HG03575 (cell line): ENCODE measurements around the gene DIRAS1.
"Not testable (repeated sequence)": the region's sequence is repeated elsewhere in the genome, so short reads cannot be mapped to it uniquely, and the experiment has no call there.

ENCODE experiments used
- ATAC-seq: cut with Tn5 transposase; IDR thresholded peaks from one replicate; pipeline ENCODE4 v1.9.1; 2021; ENCODE audit not compliant: unreplicated experiment, insufficient number of reproducible peaks, low FRiP score; ENCODE audit errors: extremely low read depth

The DIRAS1 gene

DNA sequence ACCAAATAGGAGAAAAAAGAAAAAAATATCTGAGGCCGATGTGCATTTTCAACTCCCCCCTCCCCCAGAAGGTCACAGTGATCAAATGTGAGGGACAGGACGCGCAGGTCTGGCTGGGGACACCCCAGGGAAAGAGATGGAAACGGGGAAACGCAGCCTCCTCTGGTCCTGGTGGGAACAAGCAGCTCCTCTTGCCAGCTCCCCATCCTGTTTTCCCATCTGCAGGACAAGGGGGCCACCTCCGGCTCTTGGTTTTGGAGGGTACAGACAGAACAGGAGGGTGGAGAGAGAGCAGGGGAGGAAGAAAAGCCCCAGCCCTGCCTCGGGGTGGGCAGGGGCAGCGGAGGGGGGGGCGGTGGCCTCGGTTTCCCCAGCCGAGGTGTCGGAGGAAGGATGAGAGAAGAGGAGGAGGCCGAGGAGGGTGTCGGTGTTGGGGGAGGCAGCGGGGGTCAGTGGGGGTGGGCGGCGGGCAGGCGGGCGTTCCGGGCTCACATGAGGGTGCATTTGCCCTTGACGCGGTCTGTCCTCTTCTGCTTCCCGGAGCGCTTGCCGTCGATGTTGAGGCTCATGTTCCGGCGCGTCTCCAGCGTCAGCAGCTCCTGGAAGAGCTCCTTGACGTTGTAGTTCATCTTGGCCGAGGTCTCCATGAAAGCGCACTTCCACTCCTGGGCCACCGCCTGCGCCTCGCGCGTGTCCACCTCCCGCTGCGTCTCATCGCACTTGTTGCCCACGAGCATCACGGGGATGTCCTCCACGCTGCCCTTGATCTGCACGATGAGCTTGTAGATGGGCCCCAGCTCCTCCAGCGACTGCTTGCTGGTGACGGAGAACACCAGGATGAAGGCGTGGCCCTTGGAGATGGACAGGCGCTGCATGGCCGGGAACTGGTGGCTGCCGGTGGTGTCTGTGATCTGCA lies 4.2 kb downstream of the DIRAS1 start:
- no peak for ATAC-seq

DNA sequence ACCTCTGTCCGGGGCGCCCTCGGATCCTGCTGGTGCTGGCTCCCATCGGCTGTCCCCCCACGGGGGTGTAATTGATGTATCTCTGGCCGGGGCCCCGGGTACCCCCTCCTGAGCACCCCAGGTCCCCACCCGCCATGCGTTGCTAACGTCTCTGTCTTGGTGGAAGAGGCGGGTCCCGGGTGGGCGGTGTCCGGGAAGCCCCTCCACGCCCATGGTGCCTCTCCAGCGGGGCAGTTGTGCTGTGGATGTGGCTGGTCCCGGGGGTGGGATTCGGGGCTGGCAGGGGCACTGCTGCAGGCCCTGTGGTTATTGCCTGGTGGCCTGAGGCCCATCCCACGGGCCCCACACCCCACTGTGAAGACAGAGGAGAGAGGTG lies 4.9 kb downstream of the DIRAS1 start:
- no peak for ATAC-seq

DNA sequence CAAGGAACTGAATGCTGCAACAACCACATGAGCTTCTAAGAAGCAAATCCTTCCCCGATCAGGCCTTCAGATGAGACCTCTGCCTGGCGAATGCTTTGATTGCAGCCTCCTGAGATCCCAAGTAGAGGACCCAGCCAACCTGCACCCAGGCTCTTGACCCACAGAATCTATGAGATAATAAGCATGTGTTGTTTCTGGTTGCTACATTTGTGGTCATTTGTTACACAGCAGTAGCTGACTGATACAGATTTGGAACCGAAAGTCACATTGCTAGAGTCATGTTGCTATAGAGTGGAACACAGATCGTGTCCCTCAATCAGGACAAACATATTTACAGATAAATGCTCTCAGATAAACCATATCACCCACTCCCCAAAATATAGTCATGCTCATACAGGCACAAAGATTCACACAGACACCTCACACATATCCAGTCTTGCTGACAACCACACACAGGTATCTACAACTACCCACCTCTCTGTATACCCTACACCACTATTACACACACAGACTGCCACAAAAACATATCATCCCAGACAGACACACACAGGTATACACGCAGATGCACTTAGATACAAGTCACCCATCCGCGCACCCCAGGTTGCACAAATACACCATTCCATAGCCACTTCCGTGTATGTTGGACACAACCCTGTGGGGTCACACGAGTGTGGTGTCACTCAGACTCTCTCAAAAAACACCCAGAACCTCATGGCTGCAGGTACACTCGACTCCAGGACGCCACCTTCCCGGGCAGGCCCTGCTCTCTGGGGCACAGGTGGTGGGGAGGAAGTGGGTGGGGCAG lies 5.5 kb downstream of the DIRAS1 start:
- ATAC-seq, result no peak

DNA sequence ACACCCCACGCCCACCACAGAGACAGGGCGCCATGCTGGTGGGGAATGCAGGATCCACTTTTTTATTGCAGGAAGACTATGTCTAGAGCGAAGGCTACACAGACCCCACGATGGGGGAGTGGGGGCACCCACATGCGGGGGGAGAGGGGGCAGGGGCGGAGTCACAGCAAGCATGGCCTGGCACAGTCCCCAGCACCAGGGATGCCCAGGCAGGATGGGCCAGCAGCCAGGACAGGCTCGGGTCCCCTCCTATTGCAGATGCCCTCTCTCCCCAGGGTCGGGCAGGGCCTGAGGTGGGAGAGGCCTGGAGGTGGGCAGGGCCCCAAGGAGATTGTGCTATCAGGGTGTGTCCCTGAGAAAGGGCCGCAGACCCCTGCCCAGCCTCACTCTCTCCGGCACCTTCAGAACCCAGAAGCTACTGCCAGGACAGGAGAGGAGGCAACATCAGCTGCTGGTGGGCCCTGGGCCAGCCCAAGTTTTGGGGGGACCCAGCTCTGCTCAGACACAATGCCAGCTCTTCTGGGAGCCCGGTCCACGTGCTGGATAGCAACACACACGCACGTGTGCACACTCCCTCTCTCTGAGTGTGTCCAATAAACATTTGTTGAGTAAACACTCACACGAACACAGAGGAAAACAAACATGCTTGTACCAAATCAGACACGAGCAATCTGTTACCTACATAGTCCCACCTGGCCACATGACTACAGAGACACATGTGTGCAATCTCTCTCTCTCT lies 6.5 kb downstream of the DIRAS1 start:
- ATAC-seq, result no peak

DNA sequence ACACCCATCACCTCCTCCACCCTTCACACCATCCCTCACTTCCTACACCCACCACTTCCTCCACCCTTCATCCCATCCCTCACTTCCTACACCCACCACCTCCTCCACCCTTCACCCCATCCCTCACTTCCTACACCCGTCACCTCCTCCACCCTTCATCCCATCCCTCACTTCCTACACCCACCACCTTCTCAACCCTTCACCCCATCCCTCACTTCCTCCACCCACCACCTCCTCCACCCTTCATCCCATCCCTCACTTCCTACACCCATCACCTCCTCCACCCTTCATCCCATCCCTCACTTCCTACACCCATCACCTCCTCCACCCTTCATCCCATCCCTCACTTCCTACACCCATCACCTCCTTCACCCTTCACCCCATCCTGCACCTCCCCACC lies 7.1 kb downstream of the DIRAS1 start:
- ATAC-seq, result not testable (repeated sequence)

DNA sequence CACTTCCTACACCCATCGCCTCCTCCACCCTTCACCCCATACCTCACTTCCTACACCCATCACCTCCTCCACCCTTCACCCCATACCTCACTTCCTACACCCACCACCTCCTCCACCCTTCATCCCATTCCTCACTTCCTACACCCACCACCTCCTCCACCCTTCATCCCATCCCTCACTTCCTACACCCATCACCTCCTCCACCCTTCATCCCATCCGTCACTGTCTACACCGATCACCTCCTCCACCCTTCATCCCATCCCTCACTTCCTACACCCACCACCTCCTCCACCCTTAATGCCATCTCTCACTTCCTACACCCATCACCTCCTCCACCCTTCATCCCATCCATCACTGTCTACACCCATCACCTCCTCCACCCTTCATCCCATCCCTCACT lies 8.0 kb downstream of the DIRAS1 start:
- ATAC-seq, result not testable (repeated sequence)

DNA sequence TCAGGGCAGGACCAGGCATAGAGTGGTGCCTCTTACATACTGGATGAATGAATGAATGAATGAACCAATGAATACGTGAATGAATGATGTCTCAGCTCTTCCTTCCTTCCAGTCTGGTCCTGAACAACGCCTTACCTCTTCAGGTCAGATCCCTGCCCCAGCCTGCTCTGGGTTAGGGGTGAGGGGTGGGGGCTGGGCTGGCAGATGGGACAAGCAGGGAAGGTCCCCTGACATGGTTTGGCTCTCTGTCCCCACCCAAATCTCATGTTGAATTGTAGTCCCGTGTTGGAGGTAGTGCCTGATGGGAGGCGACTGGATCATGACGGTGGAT lies 9.3 kb downstream of the DIRAS1 start:
- no peak for ATAC-seq

DNA sequence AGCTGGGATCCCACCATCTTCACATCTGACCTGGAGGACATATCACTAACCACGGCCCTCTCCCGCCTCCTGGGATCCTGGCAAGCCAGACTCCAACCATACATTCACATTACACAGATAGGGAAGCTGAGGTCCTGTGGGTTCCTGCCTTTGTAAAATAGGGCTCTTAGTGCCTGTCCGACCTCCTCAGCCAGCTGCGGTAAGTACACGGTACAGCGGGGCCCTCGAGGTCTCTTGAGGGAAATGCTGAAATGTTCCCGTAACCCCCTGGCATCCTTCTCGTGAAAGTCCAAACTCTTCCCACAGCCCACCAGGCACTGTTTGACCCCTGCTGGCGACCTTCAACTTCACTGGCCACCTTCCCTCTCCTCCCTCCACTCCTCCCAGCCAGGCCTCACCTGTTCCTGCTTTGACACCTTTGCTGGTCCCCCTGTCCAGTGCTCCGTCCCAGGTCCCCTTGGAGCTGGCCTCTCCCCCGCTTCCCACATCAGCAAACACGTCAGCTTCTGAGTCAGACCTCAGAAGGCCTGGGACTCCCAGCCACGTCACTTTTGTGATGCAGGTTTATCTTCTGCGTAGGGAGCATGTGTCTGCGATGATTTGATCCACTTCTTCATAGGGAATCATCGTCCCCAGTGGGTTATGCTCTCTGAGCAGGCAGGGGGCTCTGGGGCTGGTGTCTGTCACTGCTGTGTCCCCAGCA lies 9.8 kb downstream of the DIRAS1 start:
- ATAC-seq, result no peak

DNA sequence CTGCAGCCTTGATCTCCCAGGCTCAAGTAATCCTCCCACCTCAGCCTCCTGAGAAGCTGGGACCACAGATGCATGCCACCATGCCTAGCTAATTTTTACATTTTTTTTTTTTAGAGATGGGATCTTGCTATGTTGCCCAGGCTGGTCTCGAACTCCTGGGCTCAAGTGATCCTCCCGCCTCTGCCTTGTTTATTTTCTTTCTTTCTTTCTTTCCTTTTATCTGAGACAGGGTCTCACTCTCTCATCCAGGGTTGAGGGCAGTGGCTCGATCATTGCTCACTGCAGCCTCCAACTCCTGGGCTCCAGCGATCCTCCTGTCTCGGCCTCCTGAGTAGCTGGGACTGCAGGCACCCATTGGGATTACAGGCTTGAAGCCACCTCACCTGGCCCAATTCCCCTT lies 14.9 kb downstream of the DIRAS1 start:
- ATAC-seq, result no peak

DNA sequence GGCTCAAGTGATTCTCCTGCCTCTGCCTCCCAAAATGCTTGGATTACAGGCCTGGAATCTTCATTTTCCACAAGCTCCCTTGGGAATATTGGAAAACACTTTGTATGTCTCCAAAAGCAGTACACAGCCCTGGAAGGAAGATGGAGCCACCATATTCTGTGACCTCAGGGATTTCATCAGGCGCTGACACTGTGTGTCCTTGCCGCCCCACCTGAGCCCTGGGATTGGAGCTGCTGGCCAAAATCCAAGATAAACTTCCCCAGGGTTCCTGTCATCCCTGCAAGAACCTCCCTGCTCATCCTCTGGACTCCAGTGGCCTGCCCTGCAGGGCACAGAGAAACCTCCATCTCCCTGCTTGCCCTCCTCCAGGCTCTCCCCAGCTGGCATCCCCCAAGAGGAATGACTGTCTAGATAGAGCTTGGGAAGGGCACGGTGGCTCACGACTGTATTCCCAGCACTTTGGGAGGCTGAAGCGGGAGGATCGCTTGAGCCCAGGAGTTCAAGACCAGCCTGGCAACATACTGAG lies 17.4 kb downstream of the DIRAS1 start:
- ATAC-seq, result no peak

DNA sequence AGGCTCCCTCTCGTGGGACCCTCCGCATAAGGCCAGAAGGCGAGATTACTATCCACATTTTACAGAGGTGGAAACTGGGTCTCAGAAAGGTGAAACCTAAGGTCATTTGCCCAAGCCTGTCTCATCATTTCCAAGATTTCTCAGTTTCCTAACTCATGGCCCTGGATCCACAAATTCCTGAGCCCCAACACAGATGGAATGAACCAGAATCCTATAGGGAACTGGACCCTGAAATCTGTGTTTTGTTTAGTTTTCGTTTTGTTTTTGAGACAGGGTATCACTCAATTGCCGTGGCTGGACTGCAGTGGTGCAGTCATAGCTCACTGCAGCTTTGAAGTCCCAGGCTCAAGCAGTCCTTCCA lies 18.1 kb downstream of the DIRAS1 start:
- ATAC-seq, result no peak

DNA sequence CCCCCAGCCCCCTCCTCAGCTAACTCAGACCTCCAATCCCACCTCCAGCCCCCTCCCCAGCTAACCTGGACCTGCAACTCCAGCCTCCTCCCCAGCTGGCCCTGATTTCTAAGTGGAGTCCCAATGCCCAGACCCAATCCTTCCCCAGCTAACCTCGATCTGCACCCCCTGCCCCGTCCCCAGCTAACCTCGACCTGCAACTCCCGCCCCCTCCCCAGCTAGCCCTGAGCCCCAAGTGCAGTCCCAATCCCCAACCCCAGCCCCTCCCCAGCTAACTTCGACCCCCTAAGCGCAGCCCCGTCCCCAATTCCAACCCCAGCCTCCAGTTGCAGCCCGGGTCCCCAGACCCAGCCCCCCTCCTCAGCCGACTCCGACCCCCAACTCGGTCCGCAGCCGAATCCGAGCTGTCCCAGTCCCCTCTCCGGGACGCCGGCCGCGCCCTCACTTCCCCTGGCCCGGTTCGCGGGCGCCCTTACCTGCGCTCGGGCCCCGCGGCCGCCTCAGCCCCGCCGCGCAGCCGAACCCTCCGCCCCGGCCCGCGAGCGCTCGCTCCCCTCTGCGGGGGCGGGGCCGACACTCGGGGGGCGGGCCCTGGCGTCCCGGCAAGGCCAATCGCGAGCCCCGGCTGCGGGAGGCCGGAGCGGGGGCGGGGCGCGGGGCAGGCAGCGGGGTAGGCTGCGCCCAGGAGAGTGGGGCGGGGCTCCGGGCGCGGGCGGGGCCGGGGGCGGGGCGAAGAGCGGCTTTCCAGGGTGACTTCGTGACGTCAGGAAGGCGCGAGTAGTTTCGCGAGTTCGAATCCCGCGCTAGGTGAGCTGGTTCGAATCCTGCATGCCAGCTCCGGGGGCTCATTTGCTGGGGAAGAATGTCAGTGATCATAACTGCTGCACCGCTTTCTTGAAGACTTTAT lies 18.7 kb downstream of the DIRAS1 start, which contains the start of gene GNG7:
TSS of gene GNG7 (minus strand) at position 525 of the 907 bp plus-strand sequence. CDS start 182,006 bp downstream, outside the sequence.
- no peak for ATAC-seq

DNA sequence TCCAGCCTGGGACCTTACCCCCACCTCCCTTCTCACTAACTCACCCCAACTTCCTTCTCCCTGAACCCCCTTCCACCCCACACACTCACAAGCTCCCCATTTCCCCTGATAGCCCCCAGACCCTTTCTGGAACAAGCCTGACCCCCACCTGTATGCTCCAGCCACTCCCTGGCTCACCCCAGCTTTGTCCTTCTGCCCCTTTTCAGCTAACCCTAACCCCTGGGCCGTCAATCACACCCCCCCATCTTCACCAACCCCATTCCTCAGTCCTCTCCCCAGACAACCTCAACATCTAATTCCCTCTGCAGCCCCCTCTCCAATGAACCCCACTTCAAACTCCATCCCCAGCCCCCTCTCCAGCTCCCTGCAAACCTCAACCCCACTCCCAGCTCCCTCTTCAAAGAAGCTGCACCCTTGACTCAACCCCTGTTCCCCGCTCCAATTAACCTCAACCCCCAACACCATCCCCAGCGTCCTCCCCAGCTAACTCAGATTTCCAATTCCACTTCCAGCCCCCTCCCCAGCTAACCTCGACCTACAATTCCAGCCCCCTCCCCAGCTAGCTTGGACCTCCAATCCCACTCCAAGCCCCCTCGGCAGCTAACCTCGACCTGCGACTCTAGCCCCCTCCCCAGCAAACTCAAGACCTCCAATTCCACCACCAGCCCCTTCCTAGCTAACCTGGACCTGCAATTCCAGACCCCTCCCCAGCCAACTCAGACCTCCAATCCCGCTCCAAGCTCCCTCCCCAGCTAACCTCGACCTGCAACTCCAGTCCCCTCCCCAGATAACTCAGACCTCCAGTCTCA lies 19.6 kb downstream of the DIRAS1 start:
- no peak for ATAC-seq

DNA sequence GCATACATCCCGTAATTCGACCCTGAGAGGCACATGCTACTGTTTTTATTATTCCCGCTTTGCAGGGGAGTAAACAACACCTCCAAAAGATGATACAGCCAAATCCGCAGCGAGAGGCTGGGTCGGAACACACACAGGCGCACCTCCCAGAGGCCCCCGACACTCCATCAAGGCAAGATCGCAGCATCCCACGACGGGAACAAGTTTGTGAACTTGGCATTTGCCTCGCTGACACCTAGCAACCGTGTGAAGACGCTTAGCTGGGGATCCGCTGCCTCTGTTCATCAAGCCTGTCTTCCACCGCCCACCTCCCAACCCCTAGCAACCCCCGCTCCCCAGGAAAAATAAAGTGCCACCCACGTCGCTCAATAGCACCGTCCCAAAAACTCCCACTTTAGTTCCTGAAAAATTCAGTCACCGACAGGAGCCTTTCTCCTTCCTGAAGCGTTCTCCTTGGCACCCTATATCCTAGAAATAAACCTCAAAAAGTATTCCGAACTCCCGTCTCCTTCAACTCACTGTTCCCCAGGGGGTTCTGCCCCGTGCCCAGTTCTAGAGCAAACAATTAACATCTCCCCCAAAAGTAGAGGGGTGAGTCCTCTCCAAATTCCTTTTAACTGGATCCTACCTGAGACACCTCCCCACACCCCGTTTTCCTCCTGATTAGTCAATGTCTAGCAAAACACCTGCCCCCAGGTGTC lies 20.4 kb downstream of the DIRAS1 start:
- no peak for ATAC-seq

DNA sequence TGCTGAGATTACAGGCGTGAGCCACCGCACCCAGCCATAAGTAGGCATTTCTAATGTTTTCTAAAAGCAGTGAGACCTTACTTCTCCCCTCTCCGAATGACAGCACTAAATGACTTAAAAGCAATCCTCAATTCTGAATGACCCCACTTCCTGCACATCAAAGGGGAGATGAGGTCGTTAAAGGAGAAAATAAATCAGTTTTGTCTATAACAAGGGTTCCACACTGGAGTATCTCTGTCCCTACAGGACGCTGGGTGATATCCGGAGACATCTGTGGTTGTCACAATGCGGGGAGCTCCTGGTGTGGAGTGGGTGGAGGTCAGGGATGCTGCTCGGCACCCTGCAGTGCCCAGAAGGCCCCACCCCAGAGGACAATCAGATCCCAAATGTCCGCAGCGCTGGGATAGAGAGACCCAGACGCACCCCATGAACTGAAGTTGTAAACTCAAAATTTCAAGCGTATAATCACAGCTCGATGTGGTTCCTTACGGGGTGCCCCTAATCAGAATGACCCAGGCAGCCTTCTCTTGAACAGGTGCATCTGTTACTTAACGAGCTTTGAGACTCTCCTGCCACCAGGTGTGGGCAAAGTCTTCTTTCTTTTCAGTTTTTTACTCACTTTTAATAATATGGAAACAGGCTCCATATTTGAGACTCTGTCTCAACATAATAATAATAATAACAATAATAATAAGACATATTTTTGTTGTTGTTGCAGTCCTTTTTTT lies 21.6 kb downstream of the DIRAS1 start:
- ATAC-seq, result no peak

DNA sequence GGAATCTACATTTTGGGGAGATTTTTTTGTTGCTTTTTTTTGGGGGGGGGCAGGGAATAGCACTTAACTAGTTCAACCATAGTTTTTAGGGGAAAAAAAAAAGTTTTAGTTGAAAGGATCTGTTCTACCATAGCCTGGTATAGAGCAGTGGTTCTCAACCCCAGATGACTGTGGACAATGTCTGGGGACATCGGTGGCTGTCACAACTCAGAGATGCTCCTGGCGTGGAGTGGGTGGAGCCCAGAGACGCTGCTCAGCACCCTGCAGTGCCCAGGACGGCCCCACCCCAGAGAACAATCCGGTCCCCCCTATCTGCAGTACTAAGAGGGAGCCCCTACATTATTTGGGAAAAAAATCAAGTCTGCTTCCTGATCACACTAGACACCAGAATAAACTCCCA lies 27.0 kb downstream of the DIRAS1 start:
- no peak for ATAC-seq
